Fibroblast of lung (primary cell): ENCODE data around the gene STRA6.

Source experiments
- CTCF ChIP-seq, 2 donors: IDR thresholded peaks in 1 of 2; conservative IDR thresholded peaks in 1 of 2; 1 replicate in 1 of 2; 2 replicates in 1 of 2; pipeline ENCODE4 v1.5.1; 2011 to 2012; ENCODE audit warnings: low read length in 2 of 2, control low read depth in 1 of 2, inconsistent platforms in 1 of 2, low read depth in 1 of 2, mild to moderate bottlenecking in 1 of 2
- EZH2 ChIP-seq: IDR thresholded peaks from 2 replicates; pipeline ENCODE4 v1.5.1; 2012; ENCODE audit warnings: low read length, control low read depth, mild to moderate bottlenecking; ENCODE audit errors: missing control alignments

GRCh38 chr15:74157868-74158827, 44.4 kb downstream of the STRA6 start:
- TF ChIP-seq CTCF (conservative IDR thresholded peaks at IDR 0.05 in 1 of 2, IDR thresholded peaks at IDR 0.05 in 1 of 2; ENCODE audit: low read depth in 1 of 2, low read length in 2 of 2): no peak
- no peak for TF ChIP-seq EZH2
